GM23338 (cell line): ENCODE measurements around the gene HIGD1B. TPM values are rescaled to one million over a fixed set of nuclear protein-coding genes. Genes with fewer than 3 reads are reported as not detected.

ENCODE experiments used
- ATAC-seq: fragments of 200-7000 bp; cut with Tn5 transposase; 3 replicates; pipeline ENCODE4 v1.9.1; 2020
- DNase-seq: peaks from one replicate; pipeline ENCODE4 v3.0.0-alpha.2; 2015; ENCODE audit warnings: low spot score
- H2AFZ ChIP-seq: fragments of 200-600 bp; sonication (generic); 2 replicates; pipeline ENCODE4 v1.8.0; 2016; ENCODE audit warnings: antibody characterized with exemption, mild to moderate bottlenecking, moderate library complexity
- H3F3A ChIP-seq: fragments of 200-600 bp; sonication (generic); replicated peaks from 2 replicates; pipeline ENCODE4 v1.8.0; 2017; ENCODE audit warnings: antibody characterized with exemption, mixed run types, low read depth
- H3K27ac ChIP-seq: fragments of 200-600 bp; sonication (generic); 2 replicates; pipeline ENCODE4 v1.6.1; 2016; ENCODE audit warnings: low read depth
- H3K27me3 ChIP-seq: fragments of 200-600 bp; sonication (generic); 2 replicates; pipeline ENCODE4 v1.8.0; 2016; ENCODE audit warnings: mild to moderate bottlenecking, mixed run types, moderate library complexity; ENCODE audit not compliant: insufficient read depth
- H3K36me3 ChIP-seq: fragments of 200-600 bp; sonication (generic); 2 replicates; pipeline ENCODE4 v1.8.0; 2016; ENCODE audit warnings: mild to moderate bottlenecking; ENCODE audit not compliant: insufficient read depth
- H3K4me1 ChIP-seq: fragments of 200-600 bp; sonication (generic); 2 replicates; pipeline ENCODE4 v1.8.0; 2016; ENCODE audit warnings: mild to moderate bottlenecking, moderate library complexity; ENCODE audit not compliant: insufficient read depth
- H3K4me2 ChIP-seq: fragments of 200-600 bp; sonication (generic); 2 replicates; pipeline ENCODE4 v1.7.1; 2017; ENCODE audit warnings: mixed run types
- H3K4me3 ChIP-seq: fragments of 200-600 bp; sonication (generic); 2 replicates; pipeline ENCODE4 v1.6.1; 2016; ENCODE audit warnings: mixed run types
- H3K79me2 ChIP-seq: fragments of 200-600 bp; sonication (generic); replicated peaks from 2 replicates; pipeline ENCODE4 v1.8.0; 2017; ENCODE audit warnings: mild to moderate bottlenecking; ENCODE audit not compliant: insufficient read depth
- H3K9me2 ChIP-seq: fragments of 200-600 bp; sonication (generic); 2 replicates; pipeline ENCODE4 v1.8.0; 2017; ENCODE audit not compliant: insufficient read depth
- H4K20me1 ChIP-seq: fragments of 200-600 bp; sonication (generic); replicated peaks from 2 replicates; pipeline ENCODE4 v1.8.0; 2017; ENCODE audit warnings: mild to moderate bottlenecking; ENCODE audit not compliant: insufficient read depth
- H3K27ac Mint-ChIP-seq: 2 replicates; pipeline ENCODE4 v1.8.0; 2020; ENCODE audit warnings: inconsistent platforms, mild to moderate bottlenecking, moderate library complexity, mixed read lengths
- H3K27me3 Mint-ChIP-seq: 3 replicates; pipeline ENCODE4 v1.8.0; 2022; ENCODE audit warnings: low read depth, mild to moderate bottlenecking, moderate library complexity, mixed read lengths, inconsistent platforms; ENCODE audit not compliant: insufficient read depth, poor library complexity
- H3K36me3 Mint-ChIP-seq: 3 replicates; pipeline ENCODE4 v1.8.0; 2021; ENCODE audit warnings: low read depth, mild to moderate bottlenecking, inconsistent platforms, moderate library complexity, mixed read lengths
- H3K4me1 Mint-ChIP-seq: 3 replicates; pipeline ENCODE4 v1.8.0; 2020; ENCODE audit warnings: mild to moderate bottlenecking, inconsistent platforms, mixed read lengths
- H3K4me3 Mint-ChIP-seq: 3 replicates; pipeline ENCODE4 v1.8.0; 2021; ENCODE audit warnings: moderate library complexity, mild to moderate bottlenecking, inconsistent platforms, mixed read lengths
- H3K9me3 Mint-ChIP-seq: 3 replicates; pipeline ENCODE4 v1.8.0; 2020; ENCODE audit warnings: moderate library complexity, mild to moderate bottlenecking, inconsistent platforms, mixed read lengths
- CREB1 ChIP-seq: fragments of 250-450 bp; sonication (Bioruptor Pico); IDR thresholded peaks from 2 replicates; pipeline ENCODE4 v1.5.0; 2020; ENCODE audit warnings: low read depth, mild to moderate bottlenecking, moderate library complexity
- EZH2 ChIP-seq: fragments of 200-600 bp; sonication (generic); IDR thresholded peaks from one replicate; pipeline ENCODE4 v1.8.0; 2017; ENCODE audit warnings: antibody characterized with exemption, mild to moderate bottlenecking, low read depth; ENCODE audit not compliant: unreplicated experiment
- EZH2phosphoT487 ChIP-seq: fragments of 200-600 bp; sonication (generic); IDR thresholded peaks from one replicate; pipeline ENCODE4 v1.8.1; 2018; ENCODE audit warnings: antibody characterized with exemption; ENCODE audit not compliant: unreplicated experiment
- JUNB ChIP-seq: IDR thresholded peaks from one replicate; pipeline ENCODE4 v1.6.1; 2016; ENCODE audit warnings: antibody characterized with exemption; ENCODE audit not compliant: unreplicated experiment
- NANOG ChIP-seq: IDR thresholded peaks from 2 replicates; pipeline ENCODE4 v1.6.1; 2016; ENCODE audit warnings: antibody characterized with exemption, borderline replicate concordance
- POLR2AphosphoS5 ChIP-seq: IDR thresholded peaks from 2 replicates; pipeline ENCODE4 v1.6.1; 2016; ENCODE audit warnings: antibody characterized with exemption, low read depth
- STAT1 ChIP-seq: IDR thresholded peaks from one replicate; pipeline ENCODE4 v1.6.1; 2016; ENCODE audit warnings: antibody characterized with exemption; ENCODE audit not compliant: unreplicated experiment
- ZNF114 ChIP-seq: fragments of 250-450 bp; sonication (Bioruptor Pico); IDR thresholded peaks from 2 replicates; pipeline ENCODE4 v1.5.0; 2020; ENCODE audit warnings: mild to moderate bottlenecking, moderate library complexity
- ZNF331 ChIP-seq: fragments of 250-450 bp; sonication (Bioruptor Pico); IDR thresholded peaks from 2 replicates; pipeline ENCODE4 v1.5.0; 2020; ENCODE audit warnings: low read depth, mild to moderate bottlenecking, moderate library complexity
- polyA plus RNA-seq: library from polyadenylated mRNA; unstranded; fragments of >200 nt; fragmentation: Nextera tagmentation; extraction: Ambion mirVana; gene quantifications from 2 replicates; pipeline ENCODE4 v1.2.1, GENCODE V29; 2016
- total RNA-seq: library from RNA; depleted of rRNA; stranded (reverse); fragments of >200 nt; shearing (Covaris generic); gene quantifications from 2 replicates; pipeline ENCODE4 v1.2.3, GENCODE V29; 2014
- TF ChIP-seq, protein P1 (sequence below): IDR thresholded peaks from one replicate; pipeline ENCODE4 v1.6.1; 2018; ENCODE audit warnings: antibody characterized with exemption; ENCODE audit not compliant: unreplicated experiment
- TF ChIP-seq, protein P2 (sequence below): fragments of 250-450 bp; sonication (Bioruptor Pico); IDR thresholded peaks from 2 replicates; pipeline ENCODE4 v1.5.0; 2020; ENCODE audit warnings: mild to moderate bottlenecking, moderate library complexity
- TF ChIP-seq, protein P3 (sequence below): IDR thresholded peaks from 2 replicates; pipeline ENCODE4 v1.6.1; 2016; ENCODE audit warnings: antibody characterized with exemption
- TF ChIP-seq, protein P4 (sequence below), 2 experiments: fragments of 200-600 bp in 1 of 2; sonication (generic) in 1 of 2; conservative IDR thresholded peaks; 2 replicates each; pipeline versions ENCODE4 v1.5.1 to v1.6.1; 2016 to 2017; ENCODE audit warnings: antibody characterized with exemption in 2 of 2, low read depth in 2 of 2, mild to moderate bottlenecking in 2 of 2, moderate library complexity in 1 of 2

HIGD1B gene
- total and polyA plus RNA-seq, 2 experiments from 2014 or later = not detected

DNA sequence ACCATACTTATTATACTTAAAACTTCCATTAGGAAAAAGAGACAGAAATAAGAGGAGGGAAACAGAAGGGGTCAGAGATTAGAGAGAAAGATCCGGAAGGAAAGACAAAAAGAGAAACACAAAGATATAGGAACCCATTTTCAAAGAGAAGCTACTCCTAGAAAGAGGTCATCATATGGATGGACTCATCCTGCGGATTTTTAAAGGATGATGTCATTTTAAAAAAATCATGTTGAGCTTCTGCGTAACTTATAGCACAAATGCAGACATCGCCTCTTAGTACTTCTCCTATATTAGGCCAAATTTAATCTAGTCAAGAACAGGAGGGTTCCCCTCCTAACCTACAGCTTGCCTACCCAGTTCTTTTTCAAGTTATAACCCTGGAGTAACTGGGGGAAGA lies 33.5 kb downstream of the HIGD1B start:
- no peaks in the 10 kb centered on the region for H3K27me3 ChIP-seq
- ATAC-seq (no peak), DNase-seq (no peak)
- H3K4me3 ChIP-seq = no peak overlapping the region
- TF ChIP-seq, protein P1, sequence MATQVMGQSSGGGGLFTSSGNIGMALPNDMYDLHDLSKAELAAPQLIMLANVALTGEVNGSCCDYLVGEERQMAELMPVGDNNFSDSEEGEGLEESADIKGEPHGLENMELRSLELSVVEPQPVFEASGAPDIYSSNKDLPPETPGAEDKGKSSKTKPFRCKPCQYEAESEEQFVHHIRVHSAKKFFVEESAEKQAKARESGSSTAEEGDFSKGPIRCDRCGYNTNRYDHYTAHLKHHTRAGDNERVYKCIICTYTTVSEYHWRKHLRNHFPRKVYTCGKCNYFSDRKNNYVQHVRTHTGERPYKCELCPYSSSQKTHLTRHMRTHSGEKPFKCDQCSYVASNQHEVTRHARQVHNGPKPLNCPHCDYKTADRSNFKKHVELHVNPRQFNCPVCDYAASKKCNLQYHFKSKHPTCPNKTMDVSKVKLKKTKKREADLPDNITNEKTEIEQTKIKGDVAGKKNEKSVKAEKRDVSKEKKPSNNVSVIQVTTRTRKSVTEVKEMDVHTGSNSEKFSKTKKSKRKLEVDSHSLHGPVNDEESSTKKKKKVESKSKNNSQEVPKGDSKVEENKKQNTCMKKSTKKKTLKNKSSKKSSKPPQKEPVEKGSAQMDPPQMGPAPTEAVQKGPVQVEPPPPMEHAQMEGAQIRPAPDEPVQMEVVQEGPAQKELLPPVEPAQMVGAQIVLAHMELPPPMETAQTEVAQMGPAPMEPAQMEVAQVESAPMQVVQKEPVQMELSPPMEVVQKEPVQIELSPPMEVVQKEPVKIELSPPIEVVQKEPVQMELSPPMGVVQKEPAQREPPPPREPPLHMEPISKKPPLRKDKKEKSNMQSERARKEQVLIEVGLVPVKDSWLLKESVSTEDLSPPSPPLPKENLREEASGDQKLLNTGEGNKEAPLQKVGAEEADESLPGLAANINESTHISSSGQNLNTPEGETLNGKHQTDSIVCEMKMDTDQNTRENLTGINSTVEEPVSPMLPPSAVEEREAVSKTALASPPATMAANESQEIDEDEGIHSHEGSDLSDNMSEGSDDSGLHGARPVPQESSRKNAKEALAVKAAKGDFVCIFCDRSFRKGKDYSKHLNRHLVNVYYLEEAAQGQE = no peak
- TF ChIP-seq NANOG = no peak
- TF ChIP-seq, protein P2, sequence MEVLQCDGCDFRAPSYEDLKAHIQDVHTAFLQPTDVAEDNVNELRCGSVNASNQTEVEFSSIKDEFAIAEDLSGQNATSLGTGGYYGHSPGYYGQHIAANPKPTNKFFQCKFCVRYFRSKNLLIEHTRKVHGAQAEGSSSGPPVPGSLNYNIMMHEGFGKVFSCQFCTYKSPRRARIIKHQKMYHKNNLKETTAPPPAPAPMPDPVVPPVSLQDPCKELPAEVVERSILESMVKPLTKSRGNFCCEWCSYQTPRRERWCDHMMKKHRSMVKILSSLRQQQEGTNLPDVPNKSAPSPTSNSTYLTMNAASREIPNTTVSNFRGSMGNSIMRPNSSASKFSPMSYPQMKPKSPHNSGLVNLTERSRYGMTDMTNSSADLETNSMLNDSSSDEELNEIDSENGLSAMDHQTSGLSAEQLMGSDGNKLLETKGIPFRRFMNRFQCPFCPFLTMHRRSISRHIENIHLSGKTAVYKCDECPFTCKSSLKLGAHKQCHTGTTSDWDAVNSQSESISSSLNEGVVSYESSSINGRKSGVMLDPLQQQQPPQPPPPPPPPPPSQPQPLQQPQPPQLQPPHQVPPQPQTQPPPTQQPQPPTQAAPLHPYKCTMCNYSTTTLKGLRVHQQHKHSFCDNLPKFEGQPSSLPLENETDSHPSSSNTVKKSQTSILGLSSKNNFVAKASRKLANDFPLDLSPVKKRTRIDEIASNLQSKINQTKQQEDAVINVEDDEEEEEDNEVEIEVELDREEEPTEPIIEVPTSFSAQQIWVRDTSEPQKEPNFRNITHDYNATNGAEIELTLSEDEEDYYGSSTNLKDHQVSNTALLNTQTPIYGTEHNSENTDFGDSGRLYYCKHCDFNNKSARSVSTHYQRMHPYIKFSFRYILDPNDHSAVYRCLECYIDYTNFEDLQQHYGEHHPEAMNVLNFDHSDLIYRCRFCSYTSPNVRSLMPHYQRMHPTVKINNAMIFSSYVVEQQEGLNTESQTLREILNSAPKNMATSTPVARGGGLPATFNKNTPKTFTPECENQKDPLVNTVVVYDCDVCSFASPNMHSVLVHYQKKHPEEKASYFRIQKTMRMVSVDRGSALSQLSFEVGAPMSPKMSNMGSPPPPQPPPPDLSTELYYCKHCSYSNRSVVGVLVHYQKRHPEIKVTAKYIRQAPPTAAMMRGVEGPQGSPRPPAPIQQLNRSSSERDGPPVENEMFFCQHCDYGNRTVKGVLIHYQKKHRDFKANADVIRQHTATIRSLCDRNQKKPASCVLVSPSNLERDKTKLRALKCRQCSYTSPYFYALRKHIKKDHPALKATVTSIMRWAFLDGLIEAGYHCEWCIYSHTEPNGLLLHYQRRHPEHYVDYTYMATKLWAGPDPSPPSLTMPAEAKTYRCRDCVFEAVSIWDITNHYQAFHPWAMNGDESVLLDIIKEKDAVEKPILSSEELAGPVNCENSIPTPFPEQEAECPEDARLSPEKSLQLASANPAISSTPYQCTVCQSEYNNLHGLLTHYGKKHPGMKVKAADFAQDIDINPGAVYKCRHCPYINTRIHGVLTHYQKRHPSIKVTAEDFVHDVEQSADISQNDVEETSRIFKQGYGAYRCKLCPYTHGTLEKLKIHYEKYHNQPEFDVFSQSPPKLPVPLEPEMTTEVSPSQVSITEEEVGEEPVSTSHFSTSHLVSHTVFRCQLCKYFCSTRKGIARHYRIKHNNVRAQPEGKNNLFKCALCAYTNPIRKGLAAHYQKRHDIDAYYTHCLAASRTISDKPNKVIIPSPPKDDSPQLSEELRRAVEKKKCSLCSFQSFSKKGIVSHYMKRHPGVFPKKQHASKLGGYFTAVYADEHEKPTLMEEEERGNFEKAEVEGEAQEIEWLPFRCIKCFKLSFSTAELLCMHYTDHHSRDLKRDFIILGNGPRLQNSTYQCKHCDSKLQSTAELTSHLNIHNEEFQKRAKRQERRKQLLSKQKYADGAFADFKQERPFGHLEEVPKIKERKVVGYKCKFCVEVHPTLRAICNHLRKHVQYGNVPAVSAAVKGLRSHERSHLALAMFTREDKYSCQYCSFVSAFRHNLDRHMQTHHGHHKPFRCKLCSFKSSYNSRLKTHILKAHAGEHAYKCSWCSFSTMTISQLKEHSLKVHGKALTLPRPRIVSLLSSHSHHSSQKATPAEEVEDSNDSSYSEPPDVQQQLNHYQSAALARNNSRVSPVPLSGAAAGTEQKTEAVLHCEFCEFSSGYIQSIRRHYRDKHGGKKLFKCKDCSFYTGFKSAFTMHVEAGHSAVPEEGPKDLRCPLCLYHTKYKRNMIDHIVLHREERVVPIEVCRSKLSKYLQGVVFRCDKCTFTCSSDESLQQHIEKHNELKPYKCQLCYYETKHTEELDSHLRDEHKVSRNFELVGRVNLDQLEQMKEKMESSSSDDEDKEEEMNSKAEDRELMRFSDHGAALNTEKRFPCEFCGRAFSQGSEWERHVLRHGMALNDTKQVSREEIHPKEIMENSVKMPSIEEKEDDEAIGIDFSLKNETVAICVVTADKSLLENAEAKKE (CRISPR knock-in tag) = no peak
- no peak for TF ChIP-seq JUNB
- TF ChIP-seq ZNF331 (CRISPR knock-in tag) = no peak
- TF ChIP-seq CREB1 (CRISPR knock-in tag) = no peak
- TF ChIP-seq EZH2 = no peak
- TF ChIP-seq, protein P3, sequence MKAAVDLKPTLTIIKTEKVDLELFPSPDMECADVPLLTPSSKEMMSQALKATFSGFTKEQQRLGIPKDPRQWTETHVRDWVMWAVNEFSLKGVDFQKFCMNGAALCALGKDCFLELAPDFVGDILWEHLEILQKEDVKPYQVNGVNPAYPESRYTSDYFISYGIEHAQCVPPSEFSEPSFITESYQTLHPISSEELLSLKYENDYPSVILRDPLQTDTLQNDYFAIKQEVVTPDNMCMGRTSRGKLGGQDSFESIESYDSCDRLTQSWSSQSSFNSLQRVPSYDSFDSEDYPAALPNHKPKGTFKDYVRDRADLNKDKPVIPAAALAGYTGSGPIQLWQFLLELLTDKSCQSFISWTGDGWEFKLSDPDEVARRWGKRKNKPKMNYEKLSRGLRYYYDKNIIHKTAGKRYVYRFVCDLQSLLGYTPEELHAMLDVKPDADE = no peak
- TF ChIP-seq, protein P4, sequence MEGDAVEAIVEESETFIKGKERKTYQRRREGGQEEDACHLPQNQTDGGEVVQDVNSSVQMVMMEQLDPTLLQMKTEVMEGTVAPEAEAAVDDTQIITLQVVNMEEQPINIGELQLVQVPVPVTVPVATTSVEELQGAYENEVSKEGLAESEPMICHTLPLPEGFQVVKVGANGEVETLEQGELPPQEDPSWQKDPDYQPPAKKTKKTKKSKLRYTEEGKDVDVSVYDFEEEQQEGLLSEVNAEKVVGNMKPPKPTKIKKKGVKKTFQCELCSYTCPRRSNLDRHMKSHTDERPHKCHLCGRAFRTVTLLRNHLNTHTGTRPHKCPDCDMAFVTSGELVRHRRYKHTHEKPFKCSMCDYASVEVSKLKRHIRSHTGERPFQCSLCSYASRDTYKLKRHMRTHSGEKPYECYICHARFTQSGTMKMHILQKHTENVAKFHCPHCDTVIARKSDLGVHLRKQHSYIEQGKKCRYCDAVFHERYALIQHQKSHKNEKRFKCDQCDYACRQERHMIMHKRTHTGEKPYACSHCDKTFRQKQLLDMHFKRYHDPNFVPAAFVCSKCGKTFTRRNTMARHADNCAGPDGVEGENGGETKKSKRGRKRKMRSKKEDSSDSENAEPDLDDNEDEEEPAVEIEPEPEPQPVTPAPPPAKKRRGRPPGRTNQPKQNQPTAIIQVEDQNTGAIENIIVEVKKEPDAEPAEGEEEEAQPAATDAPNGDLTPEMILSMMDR (conservative IDR thresholded peaks at IDR 0.05; ENCODE audit: low read depth in 2 of 2) = no peak
- TF ChIP-seq STAT1 = no peak
- TF ChIP-seq ZNF114 (CRISPR knock-in tag) = no peak
- TF ChIP-seq EZH2phosphoT487 = no peak
- no peak for TF ChIP-seq POLR2AphosphoS5
- H3K27ac ChIP-seq = no peak overlapping the region
- H3K9me2 ChIP-seq = no peaks in the 10 kb centered on the region
- Mint-ChIP-seq H3K27me3 (peaks cover 3% of the 10 kb centered on the region), H3K4me1 (no peaks in the 10 kb centered on the region), H3K27ac (no peak overlapping the region), H3K36me3 (peaks cover 83% of the 10 kb centered on the region), H3K4me3 (no peak overlapping the region), H3K9me3 (no peaks in the 10 kb centered on the region)
- no peaks in the 10 kb centered on the region; the same call in 1 of the 2 replicates for H3K79me2 ChIP-seq
- no peak overlapping the region for H3K4me2 ChIP-seq
- no peak overlapping the region for H2AFZ ChIP-seq
- H3K4me1 ChIP-seq = no peaks in the 10 kb centered on the region
- H3F3A ChIP-seq = peaks cover 20% of the 10 kb centered on the region; the same call in 1 of the 2 replicates
- peaks cover 72% of the 10 kb centered on the region for H3K36me3 ChIP-seq
- peaks cover 17% of the 10 kb centered on the region for H4K20me1 ChIP-seq
